Endothelial cell of umbilical vein (primary cell): ENCODE measurements around the gene CBFA2T3. TPM values are rescaled to one million over a fixed set of nuclear protein-coding genes. Genes with fewer than 3 reads are reported as not detected.

Source experiments
- BruUV-seq: library from RNA; stranded (reverse); fragments of 400-500 nt; replicated peaks from 2 replicates; lab custom pipeline; 2021; lab: Mats Ljungman, UMichigan
- CTCF ChIA-PET: fragments of 300-600, 350-600 bp; sonication (Branson Sonifier 250); formaldehyde crosslinking; loops from one replicate; lab custom pipeline; 2021; ENCODE audit warnings: antibody characterized with exemption, inconsistent platforms; lab: Charles Lee
- POLR2A ChIA-PET: fragments of 300-600, 350-600 bp; sonication (Branson Sonifier 250); formaldehyde crosslinking; loops from one replicate; lab custom pipeline; 2021; ENCODE audit warnings: antibody characterized with exemption, inconsistent platforms; lab: Charles Lee
- DNase-seq: peaks from one replicate; pipeline ENCODE4 v3.0.0-alpha.2; 2011; ENCODE audit warnings: low read depth, low spot score
- FAIRE-seq: peaks from 2 replicates; lab custom pipeline; 2011; peaks lifted over from hg19 to GRCh38; lab: Jason Lieb, UNC
- H2AFZ ChIP-seq: 2 replicates; pipeline ENCODE4 v1.6.0; 2012; ENCODE audit warnings: low read depth, low read length, control low read depth, inconsistent platforms
- H3K27ac ChIP-seq: 2 replicates; pipeline ENCODE4 v1.5.1; 2011; ENCODE audit warnings: low read depth, mild to moderate bottlenecking, control low read depth, low read length, moderate library complexity; ENCODE audit not compliant: insufficient read depth
- H3K27me3 ChIP-seq, 2 experiments: 2 replicates each; pipeline versions ENCODE4 v1.6.0 to v1.6.1; 2011; ENCODE audit warnings: low read length in 2 of 2, mixed read lengths in 1 of 2; ENCODE audit not compliant: control insufficient read depth in 2 of 2, insufficient read depth in 2 of 2
- H3K36me3 ChIP-seq, 2 experiments: 2 replicates in 1 of 2; 3 replicates in 1 of 2; pipeline ENCODE4 v1.5.1; 2011; ENCODE audit warnings: low read length in 2 of 2, mild to moderate bottlenecking in 1 of 2, moderate library complexity in 1 of 2; ENCODE audit not compliant: control insufficient read depth in 2 of 2, insufficient read depth in 2 of 2; ENCODE audit errors: extremely low read depth in 1 of 2
- H3K4me1 ChIP-seq: 3 replicates; pipeline ENCODE4 v1.5.1; 2011; ENCODE audit warnings: mild to moderate bottlenecking, low read length; ENCODE audit not compliant: control insufficient read depth, insufficient read depth; ENCODE audit errors: extremely low read depth
- H3K4me2 ChIP-seq: 2 replicates; pipeline ENCODE4 v1.6.1; 2011; ENCODE audit warnings: low read length, control low read depth, mixed read lengths; ENCODE audit not compliant: insufficient read depth
- H3K4me3 ChIP-seq, 3 experiments: fragments of 200-600 bp in 1 of 3; sonication (generic), shearing (Covaris generic) in 1 of 3; replicated peaks in 1 of 3; 2 replicates each; pipeline ENCODE4 v1.5.1; 2011 to 2016; ENCODE audit warnings: control low read depth in 3 of 3, low read length in 3 of 3, mild to moderate bottlenecking in 2 of 3, inconsistent platforms in 1 of 3, low read depth in 1 of 3, moderate library complexity in 1 of 3; ENCODE audit not compliant: insufficient read depth in 1 of 3
- H3K79me2 ChIP-seq: 2 replicates; pipeline ENCODE4 v1.6.0; 2012; ENCODE audit warnings: low read length, inconsistent platforms; ENCODE audit not compliant: control insufficient read depth, insufficient read depth
- H3K9ac ChIP-seq: replicated peaks from 2 replicates; pipeline ENCODE3; 2011; ENCODE audit warnings: low read length, control low read depth; ENCODE audit not compliant: insufficient read depth; ENCODE audit errors: extremely low read depth
- H3K9me1 ChIP-seq: replicated peaks from 3 replicates; pipeline ENCODE4 v1.6.0; 2011; ENCODE audit warnings: mild to moderate bottlenecking, low read length; ENCODE audit not compliant: control insufficient read depth, insufficient read depth; ENCODE audit errors: extremely low read depth
- H3K9me3 ChIP-seq: replicated peaks from 2 replicates; pipeline ENCODE4 v1.5.1; 2012; ENCODE audit warnings: low read length, inconsistent platforms; ENCODE audit not compliant: control insufficient read depth, insufficient read depth
- H4K20me1 ChIP-seq: replicated peaks from 2 replicates; pipeline ENCODE3; 2011; ENCODE audit warnings: mild to moderate bottlenecking, low read length; ENCODE audit not compliant: control insufficient read depth, insufficient read depth; ENCODE audit errors: extremely low read depth
- EZH2 ChIP-seq: IDR thresholded peaks from 2 replicates; pipeline ENCODE4 v1.6.1; 2012; ENCODE audit warnings: borderline replicate concordance, low read depth, mild to moderate bottlenecking, moderate library complexity, low read length, inconsistent platforms; ENCODE audit not compliant: severe bottlenecking
- FOS ChIP-seq: IDR thresholded peaks from 2 replicates; pipeline ENCODE4 v1.6.1; 2011; ENCODE audit warnings: mild to moderate bottlenecking, low read length, moderate library complexity, borderline replicate concordance; ENCODE audit not compliant: insufficient read depth
- GATA2 ChIP-seq: IDR thresholded peaks from 2 replicates; pipeline ENCODE4 v1.7.0; 2011; ENCODE audit warnings: low read depth, mild to moderate bottlenecking, moderate library complexity, mixed read lengths, low read length; ENCODE audit not compliant: insufficient read length, insufficient read depth
- JUN ChIP-seq: IDR thresholded peaks from 2 replicates; pipeline ENCODE4 v1.6.1; 2011; ENCODE audit warnings: borderline replicate concordance, low read depth; ENCODE audit not compliant: insufficient read length, insufficient read depth
- MYC ChIP-seq: IDR thresholded peaks from one replicate; pipeline ENCODE4 v1.6.1; 2011; ENCODE audit warnings: mild to moderate bottlenecking, low read depth, low read length
- POLR2A ChIP-seq: IDR thresholded peaks from 2 replicates; pipeline ENCODE4 v1.6.1; 2012; ENCODE audit warnings: low read depth, mild to moderate bottlenecking, control low read depth, low read length
- POLR2AphosphoS5 ChIP-seq: IDR thresholded peaks from 2 replicates; pipeline ENCODE4 v1.6.1; 2012; ENCODE audit warnings: low read depth, mild to moderate bottlenecking, control low read depth, low read length, moderate library complexity; ENCODE audit not compliant: insufficient read depth
- dilution Hi-C: fragments of 300-500 bp; cut with MboI; formaldehyde crosslinking; loops from one replicate; pipeline ENCODE4 v1.15.0; 2019; ENCODE audit warnings: low sequenced_read_pairs; ENCODE audit not compliant: extremely low pct_ligation_motif_present
- intact Hi-C: fragments of 100-400 bp; cut with micrococcal nuclease; formaldehyde crosslinking; loops from one replicate; pipeline ENCODE4 v1.10.0; 2022
- polyA plus RNA-seq, 4 experiments: library from polyadenylated mRNA; depleted of rRNA in 3 of 4; stranded (reverse) in 3 of 4; unstranded in 1 of 4; fragments of >200 nt; gene quantifications; 2 replicates each; pipeline versions ENCODE4 v1.2.1 to v1.2.3, GENCODE V29; 2011 to 2012; ENCODE audit warnings: missing spikeins in 1 of 4
- total RNA-seq: library from RNA; stranded (reverse); gene quantifications from 2 replicates; pipeline ENCODE4 v1.2.3, GENCODE V29; 2021
- TF ChIP-seq, protein P1 (sequence below), 2 donors: IDR thresholded peaks; 1 replicate in 1 of 2; 2 replicates in 1 of 2; pipeline ENCODE4 v1.5.1; 2011; ENCODE audit warnings: low read length in 2 of 2, mild to moderate bottlenecking in 2 of 2, moderate library complexity in 2 of 2, control low read depth in 1 of 2, inconsistent platforms in 1 of 2, low read depth in 1 of 2; ENCODE audit not compliant: insufficient read depth in 1 of 2; ENCODE audit errors: extremely low read depth in 1 of 2
- TF ChIP-seq, protein P2 (sequence below): IDR thresholded peaks from 2 replicates; pipeline ENCODE4 v1.6.1; 2011; ENCODE audit not compliant: insufficient read depth, insufficient read length

Gene CBFA2T3
- total and polyA plus RNA-seq, 2 donors (not counting 3 experiments of a cell fraction or from before 2014, with no cell fraction given) = not detected

DNA sequence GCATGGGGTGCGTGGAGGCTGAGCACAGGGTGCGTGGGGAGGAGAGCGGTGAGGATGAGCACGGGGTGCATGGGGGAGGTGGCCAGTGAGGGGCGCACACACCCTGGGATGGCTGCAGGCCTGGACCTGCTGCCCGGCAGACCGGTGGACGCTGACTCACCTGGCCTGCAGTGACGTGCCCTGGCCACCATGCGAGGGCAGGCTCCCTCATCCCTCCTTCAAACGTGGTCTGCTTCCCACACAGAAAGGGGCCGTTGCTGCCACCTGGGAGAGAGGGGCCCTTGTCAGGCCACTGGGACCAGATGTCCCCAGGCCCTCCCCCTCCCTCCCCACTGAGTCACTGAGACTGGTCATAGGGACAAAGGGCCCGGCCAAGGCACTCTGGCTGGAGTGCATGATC is 145.2 kb downstream of the CBFA2T3 start:
- intact Hi-C loops (no loop called here), dilution Hi-C loops (no loop called here)
- DNase-seq (no peak), FAIRE-seq (no peak)
- TF ChIP-seq GATA2 = no peak
- TF ChIP-seq FOS = no peak
- TF ChIP-seq, protein P1, sequence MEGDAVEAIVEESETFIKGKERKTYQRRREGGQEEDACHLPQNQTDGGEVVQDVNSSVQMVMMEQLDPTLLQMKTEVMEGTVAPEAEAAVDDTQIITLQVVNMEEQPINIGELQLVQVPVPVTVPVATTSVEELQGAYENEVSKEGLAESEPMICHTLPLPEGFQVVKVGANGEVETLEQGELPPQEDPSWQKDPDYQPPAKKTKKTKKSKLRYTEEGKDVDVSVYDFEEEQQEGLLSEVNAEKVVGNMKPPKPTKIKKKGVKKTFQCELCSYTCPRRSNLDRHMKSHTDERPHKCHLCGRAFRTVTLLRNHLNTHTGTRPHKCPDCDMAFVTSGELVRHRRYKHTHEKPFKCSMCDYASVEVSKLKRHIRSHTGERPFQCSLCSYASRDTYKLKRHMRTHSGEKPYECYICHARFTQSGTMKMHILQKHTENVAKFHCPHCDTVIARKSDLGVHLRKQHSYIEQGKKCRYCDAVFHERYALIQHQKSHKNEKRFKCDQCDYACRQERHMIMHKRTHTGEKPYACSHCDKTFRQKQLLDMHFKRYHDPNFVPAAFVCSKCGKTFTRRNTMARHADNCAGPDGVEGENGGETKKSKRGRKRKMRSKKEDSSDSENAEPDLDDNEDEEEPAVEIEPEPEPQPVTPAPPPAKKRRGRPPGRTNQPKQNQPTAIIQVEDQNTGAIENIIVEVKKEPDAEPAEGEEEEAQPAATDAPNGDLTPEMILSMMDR (IDR thresholded peaks at IDR 0.05; ENCODE audit: extremely low read depth in 1 of 2, insufficient read depth in 1 of 2, low read depth in 1 of 2, low read length in 2 of 2) = no peak
- TF ChIP-seq, protein P2, sequence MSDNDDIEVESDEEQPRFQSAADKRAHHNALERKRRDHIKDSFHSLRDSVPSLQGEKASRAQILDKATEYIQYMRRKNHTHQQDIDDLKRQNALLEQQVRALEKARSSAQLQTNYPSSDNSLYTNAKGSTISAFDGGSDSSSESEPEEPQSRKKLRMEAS = no peak
- no peak for TF ChIP-seq POLR2A
- TF ChIP-seq POLR2AphosphoS5 = no peak
- no peak for TF ChIP-seq JUN
- TF ChIP-seq EZH2 = no peak
- TF ChIP-seq MYC = no peak
- no TSS peak for BruUV-seq
- Histone ChIP-seq H3K79me2 (no peaks in the 10 kb centered on the region), H3K9ac (no peak overlapping the region), H3K36me3 (peaks cover 0 to 3% of the 10 kb centered on the region in 2 experiments), H3K4me2 (no peak overlapping the region), H4K20me1 (no peaks in the 10 kb centered on the region), H3K4me3 (no peak overlapping the region), H3K4me1 (no peaks in the 10 kb centered on the region), H2AFZ (no peak overlapping the region), H3K27me3 (no peaks in the 10 kb centered on the region), H3K27ac (no peak overlapping the region), H3K9me1 (no peaks in the 10 kb centered on the region), H3K9me3 (no peaks in the 10 kb centered on the region)
- ChIA-PET CTCF (no interaction called here), POLR2A (no interaction called here)
